HepG2 (cell line): ENCODE data around the gene PRR4. TPM values are rescaled to one million over a fixed set of nuclear protein-coding genes. Genes with fewer than 3 reads are reported as not detected.
A peak's percentile ranks its signal among the peaks of the same experiment; 100 is the strongest.

Experiments
- AKAP8 ChIP-seq: sonication (generic); formaldehyde crosslinking; IDR thresholded peaks from 2 replicates; pipeline ENCODE4 v1.5.1; 2020; ENCODE audit warnings: mild to moderate bottlenecking, missing genetic modification reagents
- KLF6 ChIP-seq: IDR thresholded peaks from 2 replicates; pipeline ENCODE4 v1.8.0; 2016; ENCODE audit warnings: missing biosample characterization, missing genetic modification reagents
- REXO4 ChIP-seq: sonication (generic); formaldehyde crosslinking; IDR thresholded peaks from 2 replicates; pipeline ENCODE4 v1.8.0; 2022; ENCODE audit warnings: missing genetic modification reagents, mild to moderate bottlenecking, borderline replicate concordance
- SAP130 ChIP-seq: IDR thresholded peaks from 2 replicates; pipeline ENCODE4 v1.6.1; 2016; ENCODE audit warnings: low read depth
- SMAD1 ChIP-seq: sonication (generic); formaldehyde crosslinking; IDR thresholded peaks from 2 replicates; pipeline ENCODE4 v1.4.0; 2020; ENCODE audit warnings: missing genetic modification reagents, low read depth, mild to moderate bottlenecking, borderline replicate concordance
- SMYD3 ChIP-seq: sonication (generic); formaldehyde crosslinking; IDR thresholded peaks from 2 replicates; pipeline ENCODE4 v1.8.1; 2023; ENCODE audit warnings: mild to moderate bottlenecking, missing genetic modification reagents
- TBX2 ChIP-seq: sonication (generic); formaldehyde crosslinking; IDR thresholded peaks from 2 replicates; pipeline ENCODE4 v1.5.0; 2020; ENCODE audit warnings: missing genetic modification reagents, mild to moderate bottlenecking, borderline replicate concordance
- ZBTB20 ChIP-seq: sonication (generic); formaldehyde crosslinking; IDR thresholded peaks from 2 replicates; pipeline ENCODE4 v1.8.1; 2023; ENCODE audit warnings: missing genetic modification reagents, low read depth, mild to moderate bottlenecking, borderline replicate concordance
- ZFP1 ChIP-seq: IDR thresholded peaks from 2 replicates; pipeline ENCODE4 v1.6.1; 2016
- ZMAT3 ChIP-seq: sonication (generic); formaldehyde crosslinking; conservative IDR thresholded peaks from 2 replicates; pipeline ENCODE4 v1.7.0; 2021; ENCODE audit warnings: missing genetic modification reagents
- ZNF331 ChIP-seq: sonication (generic); formaldehyde crosslinking; IDR thresholded peaks from 2 replicates; pipeline ENCODE4 v1.4.0; 2020; ENCODE audit warnings: missing genetic modification reagents
- ZNF629 ChIP-seq: sonication (generic); formaldehyde crosslinking; conservative IDR thresholded peaks from 2 replicates; pipeline ENCODE4 v1.5.0; 2020; ENCODE audit warnings: missing genetic modification reagents
- ZNF749 ChIP-seq: sonication (generic); formaldehyde crosslinking; IDR thresholded peaks from 2 replicates; pipeline ENCODE4 v1.8.0; 2022; ENCODE audit warnings: mild to moderate bottlenecking, missing genetic modification reagents, moderate library complexity, borderline replicate concordance
- ZNF775 ChIP-seq: sonication (generic); formaldehyde crosslinking; IDR thresholded peaks from 2 replicates; pipeline ENCODE4 v1.4.0; 2020; ENCODE audit warnings: missing genetic modification reagents, mild to moderate bottlenecking, moderate library complexity, borderline replicate concordance
- polyA plus RNA-seq, 8 experiments: library from polyadenylated mRNA; depleted of rRNA in 3 of 8; stranded (reverse) in 7 of 8; unstranded in 1 of 8; fragments of >200 nt; fragmentation: Illumina TruSeq in 4 of 8; extraction: Trizol in 4 of 8; gene quantifications; 2 replicates each; pipeline versions ENCODE4 v1.2.1 to v1.2.3, GENCODE V29; 2011 to 2016; ENCODE audit warnings: low read depth in 4 of 8, missing spikeins in 1 of 8, mixed read lengths in 1 of 8; ENCODE audit not compliant: insufficient read depth in 1 of 8
- total RNA-seq, 5 experiments: library from RNA; depleted of rRNA; stranded (reverse); fragments of >200 nt; fragmentation: Illumina TruSeq; extraction: Trizol; gene quantifications; 2 replicates each; pipeline ENCODE4 v1.2.3, GENCODE V29; 2016; ENCODE audit warnings: low read depth in 1 of 5
- TF ChIP-seq, protein P1 (sequence below): sonication (generic); formaldehyde crosslinking; IDR thresholded peaks from one replicate; pipeline ENCODE4 v1.5.1; 2020; ENCODE audit warnings: mild to moderate bottlenecking, missing genetic modification reagents; ENCODE audit errors: not compliant biosample characterization
- TF ChIP-seq, protein P2 (sequence below): sonication (generic); formaldehyde crosslinking; IDR thresholded peaks from 2 replicates; pipeline ENCODE4 v1.9.0; 2021; ENCODE audit warnings: missing genetic modification reagents, mild to moderate bottlenecking, borderline replicate concordance

Gene PRR4
- total and polyA plus RNA-seq, 2 of the 13 experiments (the other 11 are each of a cell fraction or from before 2014, with no cell fraction given) = 2.3 to 5.4 TPM

DNA sequence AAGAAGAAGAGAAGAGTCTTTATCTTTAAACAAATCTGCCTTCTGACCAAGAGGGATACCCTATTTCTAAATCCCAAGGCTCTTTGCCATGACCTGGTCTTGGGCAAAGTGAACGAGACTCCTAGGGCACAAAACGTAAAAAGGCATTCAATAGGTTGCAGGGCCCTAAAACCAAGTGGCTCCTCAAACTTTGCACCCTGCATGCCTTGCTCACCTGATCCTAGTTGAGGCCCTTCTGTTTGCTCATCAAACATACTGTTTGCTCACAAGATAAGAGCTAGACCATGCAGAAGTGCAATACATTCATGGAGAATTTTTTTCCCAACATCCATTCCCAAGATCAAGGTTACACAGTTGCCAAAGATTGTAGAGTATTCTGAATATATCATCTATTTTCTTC is 42.7 kb upstream of the PRR4 start (continued):
- TF ChIP-seq SMAD1 (no peak), ZMAT3 (peak; percentile 82; the same call in 1 of the 2 replicates), ZNF775 (CRISPR knock-in tag) (no peak), SMYD3 (CRISPR knock-in tag) (peak; percentile 58; the same call in 1 of the 2 replicates), REXO4 (CRISPR knock-in tag) (no peak), ZBTB20 (CRISPR knock-in tag) (peak; percentile 69; the same call in 1 of the 2 replicates), TBX2 (CRISPR knock-in tag) (peak; percentile 95), ZFP1 (CRISPR knock-in tag) (peak; percentile 95), KLF6 (peak; percentile 70; the same call in 1 of the 2 replicates), ZNF629 (CRISPR knock-in tag) (0 out of 2 replicates have a peak, but pooled peaks have one; percentile 13), SAP130 (CRISPR knock-in tag) (peak; percentile 91), AKAP8 (CRISPR knock-in tag) (peak; percentile 43; the same call in 1 of the 2 replicates), ZNF749 (CRISPR knock-in tag) (0 out of 2 replicates have a peak, but pooled peaks have one; percentile 47), ZNF331 (CRISPR knock-in tag) (peak; percentile 98)
- TF ChIP-seq, protein P1, sequence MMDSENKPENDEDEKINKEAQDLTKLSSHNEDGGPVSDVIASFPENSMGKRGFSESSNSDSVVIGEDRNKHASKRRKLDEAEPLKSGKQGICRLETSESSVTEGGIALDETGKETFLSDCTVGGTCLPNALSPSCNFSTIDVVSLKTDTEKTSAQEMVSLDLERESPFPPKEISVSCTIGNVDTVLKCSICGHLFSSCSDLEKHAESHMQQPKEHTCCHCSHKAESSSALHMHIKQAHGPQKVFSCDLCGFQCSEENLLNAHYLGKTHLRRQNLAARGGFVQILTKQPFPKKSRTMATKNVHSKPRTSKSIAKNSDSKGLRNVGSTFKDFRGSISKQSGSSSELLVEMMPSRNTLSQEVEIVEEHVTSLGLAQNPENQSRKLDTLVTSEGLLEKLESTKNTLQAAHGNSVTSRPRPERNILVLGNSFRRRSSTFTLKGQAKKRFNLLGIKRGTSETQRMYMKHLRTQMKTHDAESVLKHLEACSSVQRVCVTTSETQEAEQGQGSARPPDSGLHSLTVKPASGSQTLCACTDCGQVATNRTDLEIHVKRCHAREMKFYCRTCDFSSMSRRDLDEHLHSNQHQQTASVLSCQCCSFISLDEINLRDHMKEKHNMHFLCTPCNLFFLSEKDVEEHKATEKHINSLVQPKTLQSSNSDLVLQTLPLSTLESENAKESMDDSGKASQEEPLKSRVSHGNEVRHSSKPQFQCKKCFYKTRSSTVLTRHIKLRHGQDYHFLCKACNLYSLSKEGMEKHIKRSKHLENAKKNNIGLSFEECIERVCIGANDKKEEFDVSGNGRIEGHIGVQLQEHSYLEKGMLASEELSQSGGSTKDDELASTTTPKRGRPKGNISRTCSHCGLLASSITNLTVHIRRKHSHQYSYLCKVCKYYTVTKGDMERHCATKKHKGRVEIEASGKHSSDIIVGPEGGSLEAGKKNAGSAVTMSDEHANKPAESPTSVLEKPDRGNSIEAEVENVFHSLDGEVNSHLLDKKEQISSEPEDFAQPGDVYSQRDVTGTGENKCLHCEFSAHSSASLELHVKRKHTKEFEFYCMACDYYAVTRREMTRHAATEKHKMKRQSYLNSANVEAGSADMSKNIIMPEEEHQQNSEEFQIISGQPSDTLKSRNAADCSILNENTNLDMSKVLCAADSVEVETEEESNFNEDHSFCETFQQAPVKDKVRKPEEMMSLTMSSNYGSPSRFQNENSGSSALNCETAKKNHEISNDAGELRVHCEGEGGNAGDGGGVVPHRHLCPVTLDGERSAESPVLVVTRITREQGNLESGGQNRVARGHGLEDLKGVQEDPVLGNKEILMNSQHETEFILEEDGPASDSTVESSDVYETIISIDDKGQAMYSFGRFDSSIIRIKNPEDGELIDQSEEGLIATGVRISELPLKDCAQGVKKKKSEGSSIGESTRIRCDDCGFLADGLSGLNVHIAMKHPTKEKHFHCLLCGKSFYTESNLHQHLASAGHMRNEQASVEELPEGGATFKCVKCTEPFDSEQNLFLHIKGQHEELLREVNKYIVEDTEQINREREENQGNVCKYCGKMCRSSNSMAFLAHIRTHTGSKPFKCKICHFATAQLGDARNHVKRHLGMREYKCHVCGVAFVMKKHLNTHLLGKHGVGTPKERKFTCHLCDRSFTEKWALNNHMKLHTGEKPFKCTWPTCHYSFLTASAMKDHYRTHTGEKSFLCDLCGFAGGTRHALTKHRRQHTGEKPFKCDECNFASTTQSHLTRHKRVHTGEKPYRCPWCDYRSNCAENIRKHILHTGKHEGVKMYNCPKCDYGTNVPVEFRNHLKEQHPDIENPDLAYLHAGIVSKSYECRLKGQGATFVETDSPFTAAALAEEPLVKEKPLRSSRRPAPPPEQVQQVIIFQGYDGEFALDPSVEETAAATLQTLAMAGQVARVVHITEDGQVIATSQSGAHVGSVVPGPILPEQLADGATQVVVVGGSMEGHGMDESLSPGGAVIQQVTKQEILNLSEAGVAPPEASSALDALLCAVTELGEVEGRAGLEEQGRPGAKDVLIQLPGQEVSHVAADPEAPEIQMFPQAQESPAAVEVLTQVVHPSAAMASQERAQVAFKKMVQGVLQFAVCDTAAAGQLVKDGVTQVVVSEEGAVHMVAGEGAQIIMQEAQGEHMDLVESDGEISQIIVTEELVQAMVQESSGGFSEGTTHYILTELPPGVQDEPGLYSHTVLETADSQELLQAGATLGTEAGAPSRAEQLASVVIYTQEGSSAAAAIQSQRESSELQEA (CRISPR knock-in tag) = no peak
- TF ChIP-seq, protein P2, sequence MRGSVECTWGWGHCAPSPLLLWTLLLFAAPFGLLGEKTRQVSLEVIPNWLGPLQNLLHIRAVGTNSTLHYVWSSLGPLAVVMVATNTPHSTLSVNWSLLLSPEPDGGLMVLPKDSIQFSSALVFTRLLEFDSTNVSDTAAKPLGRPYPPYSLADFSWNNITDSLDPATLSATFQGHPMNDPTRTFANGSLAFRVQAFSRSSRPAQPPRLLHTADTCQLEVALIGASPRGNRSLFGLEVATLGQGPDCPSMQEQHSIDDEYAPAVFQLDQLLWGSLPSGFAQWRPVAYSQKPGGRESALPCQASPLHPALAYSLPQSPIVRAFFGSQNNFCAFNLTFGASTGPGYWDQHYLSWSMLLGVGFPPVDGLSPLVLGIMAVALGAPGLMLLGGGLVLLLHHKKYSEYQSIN (CRISPR knock-in tag) = no peak
